GM12864 (cell line): ENCODE data around the gene UNC13C.
A peak's percentile ranks its signal among the peaks of the same experiment; 100 is the strongest.
"Not testable (repeated sequence)": the region's sequence is repeated elsewhere in the genome, so short reads cannot be mapped to it uniquely, and the experiment has no call there.

ENCODE experiments used
- DNase-seq: peaks from one replicate; pipeline ENCODE4 v3.0.0-alpha.2; 2011; ENCODE audit warnings: low read depth
- H3K4me3 ChIP-seq: 2 replicates; pipeline ENCODE4 v1.5.1; 2011; ENCODE audit warnings: mild to moderate bottlenecking, low read depth, low read length, control low read depth
- CTCF ChIP-seq: IDR thresholded peaks from 2 replicates; pipeline ENCODE4 v1.5.1; 2011; ENCODE audit warnings: low read depth, mild to moderate bottlenecking, moderate library complexity, low read length, control low read depth, inconsistent platforms; ENCODE audit errors: missing control alignments

The UNC13C gene

DNA sequence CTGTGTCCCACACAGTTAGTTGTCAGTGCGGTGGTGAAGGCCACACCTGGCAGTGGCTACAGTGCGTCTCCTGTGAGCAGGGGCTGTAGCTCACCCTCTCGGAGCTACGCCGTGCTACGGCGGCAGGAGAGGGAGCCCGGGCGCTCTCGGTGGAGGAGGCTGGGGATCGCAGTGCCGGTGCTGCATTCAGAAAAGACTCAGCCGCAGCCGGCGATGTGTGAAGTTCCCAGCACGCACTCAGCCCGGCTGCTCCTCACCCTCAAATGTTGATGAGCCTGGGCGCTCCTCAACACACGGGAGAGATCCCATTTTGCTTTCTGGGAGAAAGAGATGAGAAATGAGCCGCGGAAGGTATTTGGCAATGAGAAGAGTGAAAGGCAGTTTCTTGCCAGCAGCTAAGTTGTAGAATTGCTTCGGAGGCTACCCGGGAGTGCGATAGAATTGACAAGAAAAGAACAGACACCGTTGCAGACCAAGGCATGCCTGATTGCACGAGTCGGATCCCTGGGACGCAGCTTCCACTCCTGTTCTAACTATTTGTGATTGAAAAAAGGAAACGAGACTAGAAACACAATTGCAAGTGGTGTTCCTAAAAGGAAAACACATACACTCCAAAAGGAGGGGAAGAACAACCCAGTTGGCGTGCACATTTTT lies at the start of gene UNC13C:
TSS of gene UNC13C (plus strand) at position 189 of the 654 bp plus-strand sequence. CDS start 34,463 bp downstream, outside the sequence.
- H3K4me3 ChIP-seq, result no peak within 1 kb of the TSS
- no peak for TF ChIP-seq CTCF
- no peak for DNase-seq

GRCh38 chr15:53936137-53936536 lies 42.1 kb upstream of the UNC13C start:
- DNase-seq, result no peak
- TF ChIP-seq CTCF, result no peak
- no peak overlapping the region for H3K4me3 ChIP-seq

- not testable (repeated sequence) for DNase-seq
Observed at GRCh38 chr15:53937632-53938031, 40.6 kb upstream of the UNC13C start.

GRCh38 chr15:53950572-53950971 lies 27.7 kb upstream of the UNC13C start:
- H3K4me3 ChIP-seq, result no peak overlapping the region
- DNase-seq, result no peak
- no peak for TF ChIP-seq CTCF

More at GRCh38 chr15:53937632-53938031, 40.6 kb upstream of the UNC13C start:
- not testable (repeated sequence) for H3K4me3 ChIP-seq

GRCh38 chr15:53955396-53955795 lies 22.8 kb upstream of the UNC13C start:
- no peak for DNase-seq
- no peak overlapping the region for H3K4me3 ChIP-seq
- no peak for TF ChIP-seq CTCF

GRCh38 chr15:53962646-53963561 lies 15.3 kb upstream of the UNC13C start:
- H3K4me3 ChIP-seq, result no peak overlapping the region
- TF ChIP-seq CTCF, result peak; percentile 43
- DNase-seq, result no peak

GRCh38 chr15:53963801-53964200 lies 14.4 kb upstream of the UNC13C start:
- no peak for DNase-seq
- no peak overlapping the region for H3K4me3 ChIP-seq
- TF ChIP-seq CTCF, result no peak
